H1 (cell line): ENCODE measurements around the gene SLC36A2. TPM values are rescaled to one million over a fixed set of nuclear protein-coding genes. Genes with fewer than 3 reads are reported as not detected.

Experiments used
- CTCF ChIA-PET: fragments of 300-600 bp; sonication (Branson Sonifier 250); formaldehyde crosslinking; loops from one replicate; lab custom pipeline; 2021; ENCODE audit not compliant: partially characterized antibody; lab: Charles Lee
- POLR2A ChIA-PET: fragments of 300-600 bp; sonication (Branson Sonifier 250); formaldehyde crosslinking; loops from one replicate; lab custom pipeline; 2021; ENCODE audit warnings: inconsistent platforms; ENCODE audit not compliant: partially characterized antibody; lab: Charles Lee
- DNase-seq, 2 experiments: peaks; one replicate each; pipeline versions ENCODE4 v3.0.0 to v3.0.0-alpha.2; 2010 to 2022; ENCODE audit warnings: low spot score in 2 of 2, low read depth in 1 of 2, mixed read lengths in 1 of 2
- FAIRE-seq: peaks from 2 replicates; lab custom pipeline; 2011; peaks lifted over from hg19 to GRCh38; lab: Jason Lieb, UNC
- H2AFZ ChIP-seq: 2 replicates; pipeline ENCODE4 v1.8.1; 2012; ENCODE audit warnings: low read length, inconsistent platforms
- H2AK5ac ChIP-seq: 2 replicates; pipeline ENCODE4 v1.6.1; 2013; ENCODE audit warnings: low read depth, low read length
- H2BK120ac ChIP-seq: replicated peaks from 2 replicates; pipeline ENCODE3; 2013; ENCODE audit warnings: low read depth, low read length, inconsistent platforms
- H2BK12ac ChIP-seq: 2 replicates; pipeline ENCODE4 v1.6.1; 2013; ENCODE audit warnings: low read depth, low read length
- H2BK15ac ChIP-seq: 2 replicates; pipeline ENCODE4 v1.6.1; 2013; ENCODE audit warnings: low read length
- H2BK20ac ChIP-seq: 2 replicates; pipeline ENCODE4 v1.6.1; 2013; ENCODE audit warnings: low read length
- H2BK5ac ChIP-seq: 2 replicates; pipeline ENCODE4 v1.6.1; 2013; ENCODE audit warnings: low read depth, low read length
- H3K14ac ChIP-seq: 2 replicates; pipeline ENCODE4 v1.6.1; 2013; ENCODE audit warnings: inconsistent platforms; ENCODE audit not compliant: insufficient read length
- H3K18ac ChIP-seq: 2 replicates; pipeline ENCODE4 v1.6.1; 2013; ENCODE audit warnings: low read length; ENCODE audit errors: extremely low read depth
- H3K23ac ChIP-seq: 2 replicates; pipeline ENCODE4 v1.6.1; 2013; ENCODE audit warnings: inconsistent platforms; ENCODE audit not compliant: insufficient read length
- H3K23me2 ChIP-seq: 2 replicates; pipeline ENCODE4 v1.6.1; 2013; ENCODE audit warnings: low read depth, low read length
- H3K27ac ChIP-seq: 2 replicates; pipeline ENCODE4 v1.6.1; 2011; ENCODE audit warnings: low read depth, low read length, inconsistent platforms
- H3K27me3 ChIP-seq, 4 experiments: replicated peaks in 1 of 4; 1 replicate in 1 of 4; 2 replicates in 3 of 4; pipeline versions ENCODE4 v1.6.1 to v1.8.1; 2011 to 2013; ENCODE audit warnings: low read length in 3 of 4, mild to moderate bottlenecking in 3 of 4, inconsistent platforms in 2 of 4, mixed read lengths in 2 of 4, moderate library complexity in 1 of 4; ENCODE audit not compliant: control insufficient read depth in 3 of 4, insufficient read depth in 3 of 4; ENCODE audit errors: extremely low read depth in 1 of 4
- H3K36me3 ChIP-seq, 4 experiments: 2 replicates each; pipeline versions ENCODE4 v1.6.1 to v1.8.1; 2011 to 2013; ENCODE audit warnings: mild to moderate bottlenecking in 4 of 4, low read length in 3 of 4, moderate library complexity in 2 of 4, control low read depth in 1 of 4, inconsistent platforms in 1 of 4; ENCODE audit not compliant: insufficient read depth in 4 of 4, control insufficient read depth in 2 of 4
- H3K4ac ChIP-seq: replicated peaks from 2 replicates; pipeline ENCODE3; 2013; ENCODE audit warnings: low read length, low read depth, mixed read lengths, inconsistent platforms; ENCODE audit not compliant: insufficient read length
- H3K4me1 ChIP-seq, 4 experiments: replicated peaks in 1 of 4; 1 replicate in 1 of 4; 2 replicates in 3 of 4; pipeline versions ENCODE4 v1.6.1 to v1.8.1; 2011 to 2013; ENCODE audit warnings: low read length in 3 of 4, inconsistent platforms in 2 of 4, mixed read lengths in 1 of 4; ENCODE audit not compliant: insufficient read depth in 4 of 4, control insufficient read depth in 3 of 4
- H3K4me2 ChIP-seq, 2 experiments: 2 replicates each; pipeline versions ENCODE4 v1.6.1 to v1.8.1; 2011 to 2013; ENCODE audit warnings: low read depth in 2 of 2, low read length in 2 of 2, control low read depth in 1 of 2, inconsistent platforms in 1 of 2, mild to moderate bottlenecking in 1 of 2; ENCODE audit not compliant: insufficient read depth in 1 of 2
- H3K4me3 ChIP-seq, 4 experiments: fragments of 200-600, 300-600 bp in 1 of 4; sonication (generic), shearing (Covaris generic), sonication (Bioruptor Twin) in 1 of 4; 2 replicates each; pipeline versions ENCODE4 v1.5.1 to v1.8.1; 2011 to 2016; ENCODE audit warnings: low read length in 4 of 4, low read depth in 3 of 4, control low read depth in 2 of 4, inconsistent platforms in 2 of 4, mild to moderate bottlenecking in 2 of 4, mixed read lengths in 1 of 4, moderate library complexity in 1 of 4; ENCODE audit not compliant: insufficient read depth in 2 of 4; ENCODE audit errors: extremely low read depth in 1 of 4
- H3K56ac ChIP-seq: replicated peaks from 2 replicates; pipeline ENCODE3; 2013; ENCODE audit warnings: low read depth, mild to moderate bottlenecking, mixed read lengths, low read length, inconsistent platforms; ENCODE audit not compliant: insufficient read length
- H3K79me1 ChIP-seq: 2 replicates; pipeline ENCODE4 v1.6.1; 2013; ENCODE audit warnings: low read depth, low read length, control low read depth
- H3K79me2 ChIP-seq, 2 experiments: 2 replicates each; pipeline versions ENCODE4 v1.6.1 to v1.8.1; 2012 to 2013; ENCODE audit warnings: low read length in 2 of 2, mild to moderate bottlenecking in 2 of 2, inconsistent platforms in 1 of 2; ENCODE audit not compliant: insufficient read depth in 2 of 2, control insufficient read depth in 1 of 2
- H3K9ac ChIP-seq, 4 experiments: replicated peaks in 1 of 4; 1 replicate in 1 of 4; 2 replicates in 3 of 4; pipeline versions ENCODE4 v1.6.1 to v1.8.1; 2011 to 2013; ENCODE audit warnings: low read depth in 3 of 4, low read length in 3 of 4, control low read depth in 2 of 4, mild to moderate bottlenecking in 2 of 4, moderate library complexity in 2 of 4, inconsistent platforms in 1 of 4; ENCODE audit errors: extremely low read depth in 1 of 4
- H3K9me3 ChIP-seq, 2 experiments: 2 replicates each; pipeline versions ENCODE4 v1.6.1 to v1.8.1; 2012 to 2013; ENCODE audit warnings: mild to moderate bottlenecking in 2 of 2, moderate library complexity in 2 of 2, control low read depth in 1 of 2, inconsistent platforms in 1 of 2, low read depth in 1 of 2, low read length in 1 of 2, mixed read lengths in 1 of 2; ENCODE audit not compliant: insufficient read depth in 2 of 2
- H4K20me1 ChIP-seq, 2 experiments: replicated peaks in 1 of 2; 2 replicates each; pipeline versions ENCODE3 to v1.8.1; 2011 to 2013; ENCODE audit warnings: inconsistent platforms in 2 of 2, low read length in 2 of 2, mild to moderate bottlenecking in 1 of 2; ENCODE audit not compliant: insufficient read depth in 2 of 2, control insufficient read depth in 1 of 2
- H4K5ac ChIP-seq: 2 replicates; pipeline ENCODE4 v1.6.1; 2013; ENCODE audit warnings: low read length, low read depth, mixed read lengths, inconsistent platforms; ENCODE audit not compliant: insufficient read length
- H4K8ac ChIP-seq: 2 replicates; pipeline ENCODE4 v1.8.0; 2013; ENCODE audit warnings: mild to moderate bottlenecking, moderate library complexity, low read length, inconsistent platforms; ENCODE audit not compliant: insufficient read depth; ENCODE audit errors: extremely low read depth
- H4K91ac ChIP-seq: replicated peaks from 2 replicates; pipeline ENCODE3; 2013; ENCODE audit warnings: low read length, mixed read lengths, inconsistent platforms; ENCODE audit not compliant: insufficient read length
- BRCA1 ChIP-seq: IDR thresholded peaks from 2 replicates; pipeline ENCODE4 v1.6.1; 2012; ENCODE audit warnings: low read depth, low read length, improper control_type of control experiment
- GTF2F1 ChIP-seq: IDR thresholded peaks from 2 replicates; pipeline ENCODE4 v1.6.1; 2012; ENCODE audit warnings: low read depth, low read length, improper control_type of control experiment, borderline replicate concordance
- SUZ12 ChIP-seq: fragments of 200-600 bp; sonication (generic); IDR thresholded peaks from 2 replicates; pipeline ENCODE4 v1.6.1; 2012; ENCODE audit warnings: mild to moderate bottlenecking, inconsistent platforms, low read length, moderate library complexity, mixed read lengths
- TEAD4 ChIP-seq: IDR thresholded peaks from 2 replicates; pipeline ENCODE4 v1.6.1; 2012; ENCODE audit warnings: low read depth, low read length, inconsistent platforms, mixed read lengths
- whole genome bisulfite sequencing, 2 experiments: shearing (Covaris generic) in 1 of 2; methylation state at CpG; one replicate each; pipeline versions ENCODE4 v1.1.6 to v1.1.7; 2013 to 2015; ENCODE audit warnings: low lambda C conversion rate in 2 of 2, mixed read lengths in 2 of 2, inconsistent platforms in 1 of 2, low coverage in 1 of 2, missing lambda C conversion rate in 1 of 2; ENCODE audit not compliant: insufficient replicate concordance in 2 of 2, insufficient coverage in 1 of 2, insufficient read length in 1 of 2; ENCODE audit errors: extremely low coverage in 1 of 2, missing lambda C conversion rate in 1 of 2; 5-methylcytosine and 5-hydroxymethylcytosine counted together
- polyA plus RNA-seq, 7 experiments: library from polyadenylated mRNA; depleted of rRNA in 3 of 7; stranded (reverse) in 5 of 7; unstranded in 2 of 7; fragments of >200 nt in 5 of 7; fragments of 200-250 nt in 2 of 7; gene quantifications; 1 replicate in 5 of 7; 2 replicates in 1 of 7; 4 replicates in 1 of 7; pipeline versions ENCODE4 v1.2.1 to v1.2.3, GENCODE V29; 2011 to 2013; ENCODE audit warnings: missing spikeins in 2 of 7, mixed read lengths in 2 of 7
- total RNA-seq: library from RNA; stranded (reverse); fragmentation: NEBNext Ultra II Directional; extraction: Animal tissue kit (Norgen Biotek cat#: 25700); gene quantifications from 2 replicates; pipeline ENCODE4 v1.2.1, GENCODE V29; 2021
- TF ChIP-seq, protein P1 (sequence below): IDR thresholded peaks from 2 replicates; pipeline ENCODE4 v1.6.1; 2012; ENCODE audit warnings: inconsistent platforms

Gene SLC36A2
- total and polyA plus RNA-seq, 2 of the 8 experiments (the other 6 are each of a cell fraction or from before 2014, with no cell fraction given): 0.30 TPM; not detected in 1

DNA sequence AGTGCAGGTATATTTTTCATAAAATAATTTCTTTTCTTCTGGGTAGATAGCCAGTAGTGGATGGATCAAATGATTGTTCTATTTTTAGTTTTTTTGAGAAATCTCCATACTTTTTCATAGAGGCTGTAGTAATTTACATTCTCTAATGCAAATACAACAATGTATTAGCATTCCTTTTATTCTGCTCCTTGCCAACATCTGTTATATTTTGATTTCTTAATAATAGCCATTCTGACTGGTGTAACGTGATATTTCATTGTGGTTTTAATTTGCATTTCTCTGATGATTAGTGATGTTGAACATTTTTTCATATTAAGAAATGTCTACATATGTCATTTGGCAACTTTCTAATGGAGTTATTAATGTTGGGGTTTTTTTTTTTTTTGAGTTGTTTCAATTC lies 27.2 kb upstream of the SLC36A2 start:
- Histone ChIP-seq H3K9me3 (no peaks in the 10 kb centered on the region; a peak in 1 of 4 replicates), H3K36me3 (no peaks in the 10 kb centered on the region; a peak in 1 of 8 replicates), H4K20me1 (no peaks in the 10 kb centered on the region), H2BK20ac (no peak overlapping the region), H2BK120ac (no peak overlapping the region), H3K23me2 (no peaks in the 10 kb centered on the region), H2BK5ac (no peak overlapping the region), H2BK15ac (no peak overlapping the region), H3K4me3 (no peak overlapping the region), H3K79me2 (no peaks in the 10 kb centered on the region), H3K56ac (no peak overlapping the region), H3K79me1 (no peaks in the 10 kb centered on the region), H3K9ac (no peak overlapping the region), H3K27me3 (no peaks in the 10 kb centered on the region), H3K18ac (no peak overlapping the region), H3K4me2 (no peak overlapping the region), H3K4ac (no peak overlapping the region), H4K5ac (no peak overlapping the region), H3K27ac (no peak overlapping the region), H4K8ac (no peak overlapping the region), H2BK12ac (no peak overlapping the region), H4K91ac (no peak overlapping the region), H2AFZ (no peak overlapping the region), H2AK5ac (no peak overlapping the region), H3K23ac (no peak overlapping the region), H3K14ac (no peak overlapping the region), H3K4me1 (no peaks in the 10 kb centered on the region)
- ChIA-PET POLR2A (no interaction called here), CTCF (interaction anchor here (2.8 kb wide), 1 partner anchor 10 kb away, joined by 13 read pairs; no protein-coding TSS in a partner anchor)
- TF ChIP-seq BRCA1 (no peak), GTF2F1 (no peak), TEAD4 (no peak), SUZ12 (no peak)
- TF ChIP-seq, protein P1, sequence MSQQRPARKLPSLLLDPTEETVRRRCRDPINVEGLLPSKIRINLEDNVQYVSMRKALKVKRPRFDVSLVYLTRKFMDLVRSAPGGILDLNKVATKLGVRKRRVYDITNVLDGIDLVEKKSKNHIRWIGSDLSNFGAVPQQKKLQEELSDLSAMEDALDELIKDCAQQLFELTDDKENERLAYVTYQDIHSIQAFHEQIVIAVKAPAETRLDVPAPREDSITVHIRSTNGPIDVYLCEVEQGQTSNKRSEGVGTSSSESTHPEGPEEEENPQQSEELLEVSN: no peak
- 81% methylated on average over 1 of the region's 1 CpG; no CpG with 5 or more reads in 1 of the 2 experiments for WGBS, 2 experiments
- DNase-seq (no peak), FAIRE-seq (no peak)
